Breast epithelium (tissue), 3 donors: Measurements from ENCODE around the gene TSPAN12.

Experiments
- CTCF ChIP-seq, 3 donors: fragments of 450-650 bp; IDR thresholded peaks; one replicate each; pipeline ENCODE4 v1.5.1; 2016 to 2017; ENCODE audit warnings: antibody characterized with exemption in 3 of 3, mild to moderate bottlenecking in 3 of 3, moderate library complexity in 3 of 3
- POLR2A ChIP-seq: fragments of 450-650 bp; IDR thresholded peaks from one replicate; pipeline ENCODE4 v1.6.1; 2016; ENCODE audit warnings: antibody characterized with exemption, mild to moderate bottlenecking, moderate library complexity
- POLR2AphosphoS5 ChIP-seq, 3 donors: sonication (generic); formaldehyde crosslinking; IDR thresholded peaks; one replicate each; pipeline ENCODE4 v1.6.1; 2017; ENCODE audit warnings: antibody characterized with exemption in 3 of 3

- no peak for TF ChIP-seq CTCF (IDR thresholded peaks at IDR 0.05)
- TF ChIP-seq POLR2A, result no peak
- no peak for TF ChIP-seq POLR2AphosphoS5 (IDR thresholded peaks at IDR 0.05)
These were observed 44.2 kb downstream of the TSPAN12 start for GRCh38 chr7:120813546-120814252.
